ENCODE measurements around the gene SLC41A3. TPM values are rescaled to one million over a fixed set of nuclear protein-coding genes. Genes with fewer than 3 reads are reported as not detected.
"Not testable (repeated sequence)": the region's sequence is repeated elsewhere in the genome, so short reads cannot be mapped to it uniquely, and the experiment has no call there.

Gene SLC41A3
- total RNA-seq, 1 experiment from 2014 or later, result 41.2 TPM

DNA sequence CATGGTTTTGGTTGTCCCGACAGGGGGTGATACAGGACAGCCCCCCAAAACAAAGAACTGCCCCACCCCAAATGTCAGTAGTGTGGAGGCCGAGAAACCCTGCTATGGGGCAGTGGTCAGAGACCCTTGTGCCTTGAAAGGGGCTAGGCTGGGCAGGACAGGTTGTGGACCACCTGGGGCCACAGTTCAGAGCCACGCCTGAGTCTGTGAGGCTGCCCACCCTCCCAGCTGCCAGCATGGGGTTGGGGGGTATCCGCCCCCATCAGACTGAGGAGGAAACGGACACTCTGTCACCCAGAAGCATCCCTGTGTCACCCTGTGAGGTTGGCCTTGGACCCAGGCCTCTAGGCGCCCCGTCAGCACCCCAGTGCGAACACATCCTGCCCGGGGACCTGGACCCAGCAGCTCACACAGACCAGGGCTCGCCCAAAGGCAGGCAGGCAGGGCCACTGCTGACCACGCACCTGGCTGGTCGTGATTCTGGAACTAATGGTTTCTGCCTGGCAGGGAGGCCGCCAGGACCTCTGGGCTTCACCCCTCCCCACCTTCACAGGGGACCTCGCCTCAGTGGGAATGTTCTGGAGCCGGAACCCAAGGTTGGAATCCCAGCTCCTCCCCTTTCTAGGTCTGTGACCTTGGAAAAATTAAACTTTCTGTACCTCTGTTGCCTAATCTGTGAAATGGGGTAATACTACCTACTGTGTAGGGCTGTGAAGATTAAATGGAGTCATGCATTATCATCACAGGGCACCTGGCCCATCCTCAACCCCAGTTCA lies 1.4 kb downstream of the SLC41A3 start:
- no peak for DNase-seq (ENCODE audit: low read depth)

DNA sequence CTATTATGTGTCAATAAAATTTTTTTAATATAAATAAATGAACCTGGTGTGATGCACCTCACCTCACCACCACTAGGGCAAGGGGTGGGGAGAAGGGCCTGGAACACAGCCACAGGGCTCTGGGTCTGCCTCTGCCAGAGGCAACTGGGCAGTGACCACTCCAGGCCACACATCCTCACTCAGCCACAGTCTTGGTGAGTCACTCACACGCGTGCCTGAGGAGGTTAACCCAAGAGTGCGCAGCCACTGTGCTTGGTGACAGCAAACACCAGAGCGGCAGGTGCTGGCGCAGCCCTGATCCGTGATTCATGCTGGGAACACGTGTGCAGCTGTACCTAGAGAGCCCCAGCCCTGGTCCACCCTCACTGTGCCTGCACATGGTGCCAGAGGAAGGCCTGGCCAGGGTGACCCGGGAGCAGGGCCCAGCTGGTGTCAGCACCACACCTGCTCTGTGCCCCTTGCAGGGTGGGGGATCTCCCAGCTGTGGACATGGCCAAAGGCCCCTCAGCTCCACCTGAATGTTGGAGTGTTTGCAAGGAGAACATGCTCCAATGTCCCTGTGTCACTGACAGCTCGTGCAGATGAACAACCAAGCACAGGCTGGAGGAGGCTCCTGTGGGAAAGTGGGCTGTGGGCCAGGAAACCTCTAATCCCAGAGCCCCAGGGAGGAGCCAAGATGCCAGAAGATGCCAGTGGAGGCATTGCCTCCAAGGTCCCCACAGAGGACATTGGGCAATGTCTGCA lies 2.1 kb downstream of the SLC41A3 start:
- peak; percentile 98 for DNase-seq (ENCODE audit: low read depth)

DNA sequence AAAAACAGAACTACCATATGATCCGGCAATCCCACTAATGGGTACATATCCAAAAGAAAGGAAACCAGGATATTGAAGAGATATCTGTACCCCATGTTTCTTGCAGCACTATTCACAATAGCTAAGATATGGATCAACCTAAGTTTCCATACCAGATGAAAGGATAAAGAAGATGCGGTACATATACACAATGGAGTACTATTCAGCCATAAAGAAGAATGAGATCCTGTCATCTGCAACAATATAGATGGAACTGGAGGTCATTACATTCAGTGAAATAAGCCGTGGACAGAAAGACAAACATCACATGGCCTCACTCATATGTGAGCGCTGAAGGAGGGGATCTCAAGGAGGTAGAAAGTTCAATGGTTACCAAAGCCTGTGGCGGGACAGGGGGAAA lies 3.0 kb downstream of the SLC41A3 start:
- DNase-seq (ENCODE audit: low read depth), result no peak

DNA sequence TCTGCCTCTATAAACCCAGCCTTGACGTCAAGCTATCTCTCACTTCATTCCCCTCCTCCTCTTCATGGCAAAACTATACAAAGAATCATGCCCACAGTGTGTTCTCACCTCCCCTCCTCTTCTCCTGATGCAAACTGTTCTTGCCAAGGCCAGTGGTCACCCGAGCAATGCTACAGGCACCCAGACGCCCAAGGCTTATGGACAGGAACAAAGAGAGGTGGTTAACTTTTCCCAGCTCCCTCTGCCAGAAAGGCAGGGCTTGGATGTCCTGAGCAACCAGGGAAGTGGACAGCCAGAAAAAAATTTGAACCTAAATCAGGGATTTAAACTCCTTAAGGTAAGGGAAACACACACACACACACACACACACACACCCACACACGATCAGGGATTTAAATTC lies 5.1 kb downstream of the SLC41A3 start:
- DNase-seq (ENCODE audit: low read depth), result no peak

DNA sequence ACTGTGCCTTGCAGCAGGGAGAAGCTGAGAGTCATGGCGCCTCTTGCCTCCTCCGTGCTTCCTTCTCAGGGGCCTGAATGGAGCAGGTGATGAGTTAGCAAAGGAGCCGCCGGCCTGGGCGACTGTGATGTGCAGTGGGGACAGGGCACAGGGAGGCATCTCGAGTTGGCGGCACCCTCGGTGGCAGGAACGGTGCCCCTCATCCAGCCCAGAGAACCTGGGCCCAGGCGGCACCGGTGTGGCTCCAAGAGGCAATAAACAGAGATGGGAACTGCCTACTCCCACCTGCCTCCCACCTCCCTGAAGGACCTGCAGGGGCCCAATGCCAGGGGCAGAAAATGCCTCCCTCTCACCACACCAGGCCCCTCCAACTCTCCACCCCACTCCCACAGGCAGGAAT lies 6.2 kb downstream of the SLC41A3 start:
- DNase-seq (ENCODE audit: low read depth), result no peak

DNA sequence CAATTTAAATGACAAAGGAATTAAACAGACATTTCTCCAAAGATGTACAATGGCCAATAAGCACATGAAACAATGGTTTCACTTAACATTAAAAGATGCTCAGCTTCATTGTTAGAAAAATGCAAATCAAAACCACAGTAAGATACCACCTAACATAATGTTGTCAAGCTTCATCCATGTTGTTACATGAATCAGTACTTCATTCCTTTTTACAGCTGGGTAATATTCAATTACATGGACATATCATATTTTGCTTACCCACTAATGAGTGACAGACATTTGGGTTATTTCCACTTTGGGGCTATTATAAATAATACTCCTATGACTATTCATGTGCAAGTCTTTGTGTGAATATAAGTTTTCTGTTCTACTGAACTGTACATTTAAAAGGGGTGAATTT lies 7.8 kb downstream of the SLC41A3 start:
- DNase-seq (ENCODE audit: low read depth), result no peak

DNA sequence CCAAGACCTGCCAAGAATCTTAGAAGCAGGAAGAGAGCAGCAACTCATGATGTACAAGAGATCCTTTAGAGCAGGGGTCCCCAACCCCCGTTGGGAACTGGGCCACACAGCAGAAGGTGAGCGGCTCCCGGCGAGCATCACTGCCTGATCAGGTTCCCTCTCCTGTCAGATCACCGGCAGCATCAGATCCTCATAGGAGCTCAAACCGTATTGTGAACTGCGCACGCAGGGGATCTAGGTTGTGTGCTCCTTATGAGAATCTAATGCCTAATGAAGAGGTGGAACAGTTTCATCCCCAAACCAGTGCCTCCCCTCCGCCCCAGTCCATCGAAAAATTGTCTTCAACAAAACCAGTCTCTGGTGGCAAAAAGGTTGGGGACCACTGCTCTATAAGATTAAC lies 13.8 kb downstream of the SLC41A3 start:
- no peak for DNase-seq (ENCODE audit: low read depth)

DNA sequence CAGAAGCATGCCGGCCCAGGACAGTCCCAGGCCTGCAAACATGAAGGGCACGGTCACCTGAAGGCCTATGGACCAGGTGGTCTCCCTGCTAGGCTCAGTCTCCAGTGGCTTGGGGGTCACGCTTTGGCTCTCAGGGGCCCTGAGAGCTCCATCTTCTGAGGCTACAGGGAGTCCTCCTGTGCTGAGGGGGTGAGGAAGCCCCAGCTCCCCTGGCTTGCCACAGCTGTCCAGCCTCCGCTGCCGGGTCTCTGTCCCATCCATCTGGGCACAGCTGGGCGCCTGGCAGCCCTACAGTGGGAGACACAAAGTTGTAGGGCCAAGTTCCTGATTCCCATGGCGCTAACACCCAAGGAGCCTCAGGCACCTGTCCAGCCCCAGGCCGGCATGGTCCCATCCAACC lies 16.0 kb downstream of the SLC41A3 start:
- no peak for DNase-seq (ENCODE audit: low read depth)

DNA sequence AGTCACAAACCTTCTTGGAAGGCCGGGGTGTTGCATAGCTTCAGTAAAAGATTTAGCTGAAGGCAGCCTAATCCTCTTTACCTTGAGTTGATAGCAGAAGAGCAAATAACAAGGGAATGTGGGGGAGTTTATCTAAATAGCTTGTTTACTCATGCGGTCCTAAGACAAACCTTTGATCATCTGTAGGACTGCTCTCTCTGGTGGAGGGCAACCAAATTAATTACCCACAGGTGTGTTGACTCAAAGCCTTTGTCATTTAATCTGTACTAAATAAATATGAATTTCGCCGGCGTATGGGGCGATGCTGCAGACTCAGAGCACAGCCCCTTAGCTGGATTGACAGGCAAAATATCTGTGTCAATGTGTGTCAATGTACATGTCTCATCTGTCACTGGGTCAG lies 17.2 kb downstream of the SLC41A3 start:
- not testable (repeated sequence) for DNase-seq (ENCODE audit: low read depth)

DNA sequence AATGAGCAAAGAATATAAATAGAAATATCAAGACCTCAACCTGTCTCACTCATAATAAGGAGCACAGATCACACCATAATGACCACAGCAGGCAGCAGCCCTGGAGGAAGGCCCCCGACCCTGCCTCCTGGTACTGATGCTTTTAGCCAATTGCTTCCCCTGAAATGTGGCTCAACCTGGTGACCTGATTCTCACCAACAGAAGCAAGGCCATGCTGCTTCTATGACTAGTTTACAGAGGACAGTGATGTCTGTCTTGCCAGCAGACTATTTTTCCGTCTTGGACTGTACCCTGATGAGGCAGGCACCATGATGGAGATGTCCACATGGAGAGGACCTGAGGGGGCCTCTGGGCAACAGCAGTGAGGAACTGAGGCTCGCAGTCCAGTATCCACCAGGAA lies 18.0 kb downstream of the SLC41A3 start:
- no peak for DNase-seq (ENCODE audit: low read depth)

DNA sequence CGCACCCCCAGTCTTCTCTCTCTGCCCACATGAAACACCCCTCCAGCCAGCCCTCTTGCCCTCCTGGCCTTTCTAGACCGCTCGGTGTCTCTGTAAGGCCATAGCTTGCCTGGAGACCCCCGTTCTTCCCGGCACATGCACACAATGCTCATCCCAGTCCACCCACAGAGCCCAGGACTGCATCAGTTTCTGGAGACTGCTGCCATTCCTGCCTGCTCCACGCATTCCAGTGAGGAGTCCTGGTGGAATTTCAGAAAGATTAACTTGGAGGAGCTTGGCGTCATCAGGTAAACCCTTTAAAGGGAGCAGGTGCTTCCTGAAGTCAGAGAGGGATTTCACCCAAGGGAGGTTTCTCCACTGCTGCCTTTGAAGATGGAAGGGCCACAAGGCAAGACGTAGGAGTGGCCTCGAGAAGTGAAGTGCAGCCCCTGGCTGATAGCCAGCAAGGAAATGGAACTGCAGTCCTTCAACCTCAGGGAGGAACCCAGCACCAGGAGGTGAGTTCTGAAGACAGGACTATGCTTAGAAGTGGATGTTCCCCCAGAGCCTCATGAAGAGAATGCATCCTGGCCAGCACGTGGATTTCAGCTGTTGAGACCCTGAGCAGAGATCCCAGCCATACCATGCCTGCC lies 19.2 kb downstream of the SLC41A3 start:
- DNase-seq (ENCODE audit: low read depth), result no peak

DNA sequence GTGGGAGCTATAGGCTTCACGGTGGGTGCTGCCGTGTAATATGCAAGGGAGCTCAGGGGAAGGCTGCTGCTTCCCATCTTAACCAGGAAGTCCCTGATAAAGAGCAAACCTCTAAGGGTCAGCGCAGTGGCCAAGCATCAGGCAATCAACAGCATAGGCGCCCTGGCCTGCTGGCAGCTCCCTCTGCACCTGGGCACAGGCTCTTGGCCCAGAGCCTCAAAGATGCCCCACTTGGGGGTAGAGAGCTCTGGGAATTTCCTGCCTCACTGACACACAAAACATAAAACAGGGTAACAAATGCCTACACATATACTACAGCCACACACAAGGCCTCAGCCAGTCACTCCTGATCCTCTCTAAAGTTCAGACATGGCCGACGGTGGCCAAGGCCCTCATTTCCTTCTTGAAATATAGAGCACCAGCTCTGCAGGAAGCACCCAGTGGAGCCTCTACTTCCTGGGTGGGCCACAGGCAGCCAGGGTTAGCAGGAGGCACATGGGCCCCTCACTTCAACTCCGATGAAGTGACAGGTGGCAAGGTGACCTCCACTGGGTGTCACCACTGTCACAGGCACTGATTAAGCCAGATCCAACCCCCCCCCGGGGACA lies 20.5 kb downstream of the SLC41A3 start:
- no peak for DNase-seq (ENCODE audit: low read depth)

DNA sequence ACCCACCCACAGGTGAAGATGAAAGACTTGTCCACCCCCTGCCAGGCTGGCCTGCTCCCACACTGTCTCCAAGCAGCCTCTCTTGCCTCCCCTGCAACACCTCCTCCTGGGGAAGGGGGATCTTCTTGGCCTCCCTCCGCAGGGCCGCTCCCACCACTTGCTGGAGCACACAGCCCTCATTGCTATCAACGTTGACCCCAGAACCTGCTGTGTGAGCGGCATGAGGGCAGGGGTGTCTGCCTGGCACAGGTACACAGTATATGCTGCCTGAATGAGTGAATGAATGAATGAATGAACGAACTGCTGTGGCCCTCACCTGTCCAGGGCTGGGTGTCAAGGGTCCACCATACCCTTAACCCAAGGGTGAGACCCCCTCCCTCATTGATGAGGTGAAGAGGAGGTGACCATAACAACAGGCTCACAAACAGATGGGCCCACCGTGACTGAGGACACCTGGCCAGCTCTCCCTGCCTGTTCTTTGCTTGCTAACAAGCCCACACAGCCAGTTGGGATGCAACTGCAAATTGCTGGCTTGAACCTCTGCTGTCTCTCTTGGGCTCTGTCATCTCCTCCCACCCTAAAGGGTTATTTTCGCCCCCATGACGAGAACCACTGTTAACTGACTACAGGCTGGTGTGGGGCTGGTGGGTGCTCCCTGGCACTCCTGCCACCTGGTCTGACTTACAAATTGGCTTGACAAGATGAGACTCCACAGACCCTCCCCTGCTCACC lies 22.5 kb downstream of the SLC41A3 start:
- DNase-seq (ENCODE audit: low read depth), result no peak

DNA sequence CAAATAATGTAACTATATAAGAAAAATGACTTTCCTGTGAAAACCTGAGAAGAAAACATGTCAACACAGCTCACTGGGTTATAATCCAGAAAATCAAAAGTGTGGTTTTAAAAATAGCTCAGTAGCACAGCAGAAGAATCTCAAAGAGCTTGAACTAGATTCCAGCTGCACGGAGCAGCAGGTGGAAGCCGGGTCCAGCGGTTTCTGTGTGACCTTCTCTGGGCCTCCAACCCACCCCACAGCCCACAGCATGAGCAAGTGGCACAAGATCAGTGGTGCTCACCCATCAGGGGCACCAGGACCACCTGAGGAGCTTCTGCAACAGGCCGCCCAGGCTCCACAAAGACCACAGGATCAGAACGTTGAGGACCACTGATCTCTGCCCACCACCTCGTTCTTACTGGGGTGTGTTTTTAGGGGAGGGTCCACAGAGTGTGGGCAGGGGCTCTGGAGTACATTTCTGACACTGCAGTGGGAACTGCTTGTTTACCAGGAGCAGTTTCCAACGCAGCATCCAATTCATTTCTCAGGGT lies 23.2 kb downstream of the SLC41A3 start:
- no peak for DNase-seq (ENCODE audit: low read depth)

DNA sequence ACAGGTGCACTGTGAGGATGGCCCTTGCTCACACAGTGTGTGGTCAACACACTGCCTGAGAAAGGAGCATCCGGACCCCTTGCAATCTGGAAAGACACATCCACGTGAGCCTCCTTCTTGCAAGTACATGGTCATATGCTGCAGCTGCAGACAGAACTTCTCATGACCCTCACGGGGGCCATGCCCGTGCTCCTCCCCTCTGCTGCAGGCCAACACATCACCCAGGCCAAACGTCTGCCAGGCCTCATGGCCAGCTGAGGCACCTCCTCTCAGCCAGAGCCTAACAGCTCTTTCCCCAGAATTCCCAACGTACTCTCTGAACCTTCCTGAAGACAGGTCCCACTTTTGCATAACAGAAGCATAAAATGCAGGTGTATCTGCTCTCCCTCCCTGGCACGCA lies 25.3 kb downstream of the SLC41A3 start:
- no peak for DNase-seq (ENCODE audit: low read depth)

DNA sequence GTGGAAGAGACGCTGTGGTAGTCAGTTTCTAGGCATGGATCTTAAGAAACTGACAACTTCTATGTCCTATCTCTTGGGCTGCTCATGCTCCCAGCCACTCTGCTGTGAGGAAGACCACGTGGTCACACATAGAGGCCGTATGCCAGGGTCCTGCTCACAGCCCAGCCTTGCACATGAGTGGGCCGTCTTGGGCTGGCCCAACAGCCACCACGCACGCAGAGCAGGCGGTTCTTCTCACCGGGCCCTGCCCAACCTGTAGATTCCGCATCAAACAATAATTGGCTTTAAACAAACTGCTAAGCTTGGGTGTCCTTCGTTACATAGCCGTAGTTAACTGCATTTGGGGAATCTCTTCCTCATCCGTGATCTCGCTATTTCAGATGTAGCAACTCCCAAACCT lies 26.0 kb downstream of the SLC41A3 start:
- no peak for DNase-seq (ENCODE audit: low read depth)

DNA sequence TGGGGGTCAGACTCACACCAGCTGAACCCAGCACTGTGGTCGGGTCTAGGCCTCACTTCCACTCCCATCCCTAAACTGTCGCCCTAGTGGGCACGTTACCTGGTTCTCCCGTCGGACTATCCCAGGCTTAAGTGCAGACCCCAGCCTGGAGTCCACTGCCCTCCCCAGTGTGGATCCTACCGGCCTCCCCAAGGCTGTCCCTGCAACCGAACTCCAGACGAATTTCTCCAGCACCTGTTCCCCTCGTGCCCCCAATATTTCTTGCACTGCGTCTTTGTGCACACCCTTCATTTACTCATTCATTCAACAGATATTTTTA lies 26.5 kb downstream of the SLC41A3 start:
- DNase-seq (ENCODE audit: low read depth), result no peak

DNA sequence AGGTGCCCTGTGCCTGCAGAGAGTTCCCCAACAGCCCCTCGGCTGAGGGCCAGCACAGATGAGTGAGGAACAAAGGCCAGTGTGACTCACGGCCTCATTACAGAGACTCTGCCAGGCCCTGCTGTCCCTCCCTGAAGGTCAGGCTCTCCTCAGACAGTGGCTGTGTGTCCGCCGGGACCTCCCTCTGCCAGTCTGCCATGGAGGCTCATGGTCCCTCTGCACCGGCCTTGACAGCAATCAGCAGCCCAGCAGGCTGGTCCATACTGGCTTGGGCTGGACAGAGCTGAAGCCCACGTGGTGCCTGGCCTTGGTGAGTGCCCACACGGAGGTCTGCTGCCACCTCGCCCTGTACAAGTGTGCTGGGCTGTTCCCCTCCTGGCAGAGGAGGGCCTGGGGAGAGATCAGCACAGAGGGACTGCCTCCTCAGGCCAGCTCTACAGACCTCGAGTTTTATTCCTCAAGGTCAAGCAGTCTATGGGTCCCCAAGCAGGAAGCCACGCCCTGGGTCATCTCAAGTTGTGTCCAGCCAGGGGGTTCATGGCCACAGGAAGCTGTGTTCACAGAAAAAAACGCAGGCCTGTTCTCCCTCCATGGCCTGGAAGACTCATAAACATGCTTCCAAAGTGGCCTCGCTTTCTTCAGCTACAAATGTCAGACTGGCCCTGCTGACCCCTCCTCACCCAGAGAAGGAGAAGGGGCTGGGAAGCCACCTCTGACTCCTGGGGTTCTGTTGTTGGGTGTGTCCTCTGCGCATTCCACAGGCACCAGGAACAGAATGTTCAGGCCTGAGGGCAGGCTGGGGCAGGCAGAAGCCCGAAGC lies 27.0 kb downstream of the SLC41A3 start:
- peak; percentile 72 for DNase-seq (ENCODE audit: low read depth)

DNA sequence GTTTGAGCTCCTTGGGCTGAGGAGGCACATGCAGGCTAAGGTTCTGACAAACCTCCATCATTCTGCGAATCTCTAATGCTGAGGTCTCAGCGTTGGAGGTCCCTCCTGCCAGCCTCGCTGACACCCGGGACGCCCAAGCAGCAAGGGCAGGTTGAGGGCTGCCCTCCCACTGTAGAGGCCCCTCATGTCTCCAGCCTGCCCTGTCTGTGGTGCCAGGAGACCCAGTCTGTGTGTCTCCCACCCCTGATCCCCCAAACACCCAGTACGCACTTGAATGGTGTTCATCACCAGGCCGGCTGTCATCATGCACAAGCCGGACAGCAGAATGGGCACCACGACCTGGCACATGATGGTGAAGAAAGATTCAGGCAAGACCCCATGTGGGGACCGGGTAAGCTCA lies 27.8 kb downstream of the SLC41A3 start:
- DNase-seq (ENCODE audit: low read depth), result no peak

DNA sequence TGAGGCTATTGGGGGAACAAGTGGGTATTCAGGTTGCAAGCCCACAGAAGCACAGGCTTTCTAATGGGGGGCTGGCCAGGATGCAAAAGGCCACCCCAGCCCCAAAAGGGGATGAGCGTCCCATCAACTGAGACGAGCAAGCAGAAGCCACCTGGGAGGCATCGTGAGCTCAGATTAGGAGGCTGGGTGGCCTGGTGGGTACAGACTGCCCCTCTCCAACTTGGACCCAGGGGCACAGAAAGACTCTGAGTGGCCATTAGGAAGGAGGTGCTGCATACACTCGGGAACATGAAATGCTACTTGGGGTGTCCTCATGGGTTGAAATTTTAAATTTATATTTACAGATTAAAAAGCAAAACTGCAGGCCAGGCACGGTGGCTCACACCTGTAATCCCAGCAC lies 29.1 kb downstream of the SLC41A3 start:
- DNase-seq (ENCODE audit: low read depth), result no peak

Data from LHCN-M2 (cell line).